HepG2 (cell line): ENCODE measurements around the gene LTA. TPM values are rescaled to one million over a fixed set of nuclear protein-coding genes. Genes with fewer than 3 reads are reported as not detected.

Source experiments
- FLYWCH1 ChIP-seq: sonication (generic); formaldehyde crosslinking; IDR thresholded peaks from 2 replicates; pipeline ENCODE4 v1.8.1; 2023; ENCODE audit warnings: mild to moderate bottlenecking, missing genetic modification reagents
- HMGA1 ChIP-seq: sonication (generic); formaldehyde crosslinking; conservative IDR thresholded peaks from 2 replicates; pipeline ENCODE4 v1.4.0; 2020; ENCODE audit warnings: missing genetic modification reagents
- HOXA3 ChIP-seq: sonication (generic); formaldehyde crosslinking; IDR thresholded peaks from 2 replicates; pipeline ENCODE4 v1.5.0; 2020; ENCODE audit warnings: missing genetic modification reagents
- KAT8 ChIP-seq: IDR thresholded peaks from 2 replicates; pipeline ENCODE4 v1.6.1; 2016; ENCODE audit warnings: missing genetic modification reagents, missing compliant biosample characterization
- MAFF ChIP-seq: IDR thresholded peaks from 2 replicates; pipeline ENCODE4 v1.6.1; 2011; ENCODE audit warnings: low read depth, low read length, improper control_type of control experiment
- MIER2 ChIP-seq: IDR thresholded peaks from 2 replicates; pipeline ENCODE4 v1.6.1; 2016; ENCODE audit warnings: missing biosample characterization, missing genetic modification reagents
- RXRA ChIP-seq: sonication (generic); formaldehyde crosslinking; IDR thresholded peaks from 2 replicates; pipeline ENCODE4 v1.5.1; 2020; ENCODE audit warnings: missing genetic modification reagents
- THAP9 ChIP-seq: sonication (generic); formaldehyde crosslinking; IDR thresholded peaks from 2 replicates; pipeline ENCODE4; 2020; ENCODE audit warnings: missing genetic modification reagents, mild to moderate bottlenecking, borderline replicate concordance
- YEATS4 ChIP-seq: sonication (generic); formaldehyde crosslinking; IDR thresholded peaks from 2 replicates; pipeline ENCODE4 v1.4.0; 2020; ENCODE audit warnings: missing genetic modification reagents, borderline replicate concordance
- ZNF260 ChIP-seq: sonication (generic); formaldehyde crosslinking; IDR thresholded peaks from 2 replicates; pipeline ENCODE4 v1.4.0; 2020; ENCODE audit warnings: missing genetic modification reagents, low read depth, mild to moderate bottlenecking, borderline replicate concordance
- ZNF543 ChIP-seq: sonication (generic); formaldehyde crosslinking; IDR thresholded peaks from 2 replicates; pipeline ENCODE4 v1.4.0; 2020; ENCODE audit warnings: mild to moderate bottlenecking, missing genetic modification reagents
- ZNF75D ChIP-seq: sonication (generic); formaldehyde crosslinking; IDR thresholded peaks from 2 replicates; pipeline ENCODE4 v1.8.1; 2023; ENCODE audit warnings: missing genetic modification reagents, mild to moderate bottlenecking, borderline replicate concordance
- ZSCAN22 ChIP-seq: sonication (generic); formaldehyde crosslinking; IDR thresholded peaks from 2 replicates; pipeline ENCODE4 v1.4.0; 2020; ENCODE audit warnings: mild to moderate bottlenecking, missing genetic modification reagents
- ZSCAN5A ChIP-seq: sonication (generic); formaldehyde crosslinking; IDR thresholded peaks from 2 replicates; pipeline ENCODE4 v1.8.0; 2022; ENCODE audit warnings: mild to moderate bottlenecking, missing genetic modification reagents, borderline replicate concordance
- polyA plus RNA-seq, 8 experiments: library from polyadenylated mRNA; depleted of rRNA in 3 of 8; stranded (reverse) in 7 of 8; unstranded in 1 of 8; fragments of >200 nt; fragmentation: Illumina TruSeq in 4 of 8; extraction: Trizol in 4 of 8; gene quantifications; 2 replicates each; pipeline versions ENCODE4 v1.2.1 to v1.2.3, GENCODE V29; 2011 to 2016; ENCODE audit warnings: low read depth in 4 of 8, missing spikeins in 1 of 8, mixed read lengths in 1 of 8; ENCODE audit not compliant: insufficient read depth in 1 of 8
- total RNA-seq, 5 experiments: library from RNA; depleted of rRNA; stranded (reverse); fragments of >200 nt; fragmentation: Illumina TruSeq; extraction: Trizol; gene quantifications; 2 replicates each; pipeline ENCODE4 v1.2.3, GENCODE V29; 2016; ENCODE audit warnings: low read depth in 1 of 5
- TF ChIP-seq, protein P1 (sequence below): IDR thresholded peaks from 2 replicates; pipeline ENCODE4 v1.6.1; 2016; ENCODE audit warnings: missing compliant biosample characterization, missing genetic modification reagents, borderline replicate concordance
- TF ChIP-seq, protein P2 (sequence below): sonication (generic); formaldehyde crosslinking; IDR thresholded peaks from 2 replicates; pipeline ENCODE4 v1.4.0; 2020; ENCODE audit warnings: missing genetic modification reagents
- TF ChIP-seq, protein P3 (sequence below): sonication (generic); formaldehyde crosslinking; IDR thresholded peaks from 2 replicates; pipeline ENCODE4 v1.5.0; 2020; ENCODE audit warnings: missing genetic modification reagents, mild to moderate bottlenecking, borderline replicate concordance

LTA gene
- total and polyA plus RNA-seq, 2 of the 13 experiments (the other 11 are each of a cell fraction or from before 2014, with no cell fraction given), result 0.09 TPM; not detected in 1

DNA sequence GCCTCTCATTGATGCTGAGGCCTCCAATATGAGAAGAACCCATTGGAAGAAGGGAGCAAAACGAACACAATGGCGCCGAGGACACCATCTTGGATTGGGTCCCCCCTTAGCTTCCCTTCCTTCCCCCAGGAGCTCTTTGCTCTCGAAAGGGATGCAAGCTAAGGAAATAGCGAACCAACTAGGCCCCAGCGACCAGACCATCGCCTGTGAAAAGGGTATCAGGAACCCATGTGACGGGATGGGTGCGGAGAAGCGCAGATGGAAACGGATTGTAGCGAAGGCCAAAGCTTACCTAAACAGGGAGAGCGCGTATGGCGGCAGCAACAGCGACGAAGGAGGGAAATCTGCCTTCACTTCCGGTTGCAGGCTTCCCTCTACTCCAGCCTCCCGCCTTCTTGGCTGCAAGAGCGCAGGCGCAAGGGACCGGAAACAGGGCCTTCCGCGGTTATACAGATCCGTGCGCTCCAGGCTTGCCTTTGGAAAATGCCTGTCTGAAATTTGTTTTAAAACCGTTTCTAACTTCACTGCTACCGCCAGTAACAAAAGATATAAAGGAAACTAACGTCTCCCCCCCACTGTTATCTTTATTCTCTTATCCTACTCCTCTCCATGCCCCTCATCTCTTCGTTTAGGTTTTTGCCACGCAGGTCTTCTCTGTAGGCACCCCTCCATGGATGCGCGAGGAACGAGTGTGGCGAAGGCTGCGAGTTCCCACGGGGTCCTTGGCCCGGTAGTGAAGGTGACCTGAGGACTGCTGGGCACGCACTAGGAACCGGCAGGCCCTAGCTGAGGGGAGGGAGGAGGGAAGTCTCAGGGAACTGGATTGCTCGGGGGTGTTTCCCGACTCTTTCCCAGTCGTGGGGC lies 30.2 kb upstream of the LTA start, which contains the start of gene DDX39B (continued):
- TF ChIP-seq, protein P1, sequence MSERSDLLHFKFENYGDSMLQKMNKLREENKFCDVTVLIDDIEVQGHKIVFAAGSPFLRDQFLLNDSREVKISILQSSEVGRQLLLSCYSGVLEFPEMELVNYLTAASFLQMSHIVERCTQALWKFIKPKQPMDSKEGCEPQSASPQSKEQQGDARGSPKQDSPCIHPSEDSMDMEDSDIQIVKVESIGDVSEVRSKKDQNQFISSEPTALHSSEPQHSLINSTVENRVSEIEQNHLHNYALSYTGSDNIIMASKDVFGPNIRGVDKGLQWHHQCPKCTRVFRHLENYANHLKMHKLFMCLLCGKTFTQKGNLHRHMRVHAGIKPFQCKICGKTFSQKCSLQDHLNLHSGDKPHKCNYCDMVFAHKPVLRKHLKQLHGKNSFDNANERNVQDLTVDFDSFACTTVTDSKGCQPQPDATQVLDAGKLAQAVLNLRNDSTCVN (CRISPR knock-in tag), result peak; percentile 85; the same call in 1 of the 2 replicates
- peak; percentile 94 for TF ChIP-seq THAP9 (CRISPR knock-in tag)
- TF ChIP-seq MIER2, result peak; percentile 68
- TF ChIP-seq HOXA3, result peak; percentile 97
- TF ChIP-seq, protein P2, sequence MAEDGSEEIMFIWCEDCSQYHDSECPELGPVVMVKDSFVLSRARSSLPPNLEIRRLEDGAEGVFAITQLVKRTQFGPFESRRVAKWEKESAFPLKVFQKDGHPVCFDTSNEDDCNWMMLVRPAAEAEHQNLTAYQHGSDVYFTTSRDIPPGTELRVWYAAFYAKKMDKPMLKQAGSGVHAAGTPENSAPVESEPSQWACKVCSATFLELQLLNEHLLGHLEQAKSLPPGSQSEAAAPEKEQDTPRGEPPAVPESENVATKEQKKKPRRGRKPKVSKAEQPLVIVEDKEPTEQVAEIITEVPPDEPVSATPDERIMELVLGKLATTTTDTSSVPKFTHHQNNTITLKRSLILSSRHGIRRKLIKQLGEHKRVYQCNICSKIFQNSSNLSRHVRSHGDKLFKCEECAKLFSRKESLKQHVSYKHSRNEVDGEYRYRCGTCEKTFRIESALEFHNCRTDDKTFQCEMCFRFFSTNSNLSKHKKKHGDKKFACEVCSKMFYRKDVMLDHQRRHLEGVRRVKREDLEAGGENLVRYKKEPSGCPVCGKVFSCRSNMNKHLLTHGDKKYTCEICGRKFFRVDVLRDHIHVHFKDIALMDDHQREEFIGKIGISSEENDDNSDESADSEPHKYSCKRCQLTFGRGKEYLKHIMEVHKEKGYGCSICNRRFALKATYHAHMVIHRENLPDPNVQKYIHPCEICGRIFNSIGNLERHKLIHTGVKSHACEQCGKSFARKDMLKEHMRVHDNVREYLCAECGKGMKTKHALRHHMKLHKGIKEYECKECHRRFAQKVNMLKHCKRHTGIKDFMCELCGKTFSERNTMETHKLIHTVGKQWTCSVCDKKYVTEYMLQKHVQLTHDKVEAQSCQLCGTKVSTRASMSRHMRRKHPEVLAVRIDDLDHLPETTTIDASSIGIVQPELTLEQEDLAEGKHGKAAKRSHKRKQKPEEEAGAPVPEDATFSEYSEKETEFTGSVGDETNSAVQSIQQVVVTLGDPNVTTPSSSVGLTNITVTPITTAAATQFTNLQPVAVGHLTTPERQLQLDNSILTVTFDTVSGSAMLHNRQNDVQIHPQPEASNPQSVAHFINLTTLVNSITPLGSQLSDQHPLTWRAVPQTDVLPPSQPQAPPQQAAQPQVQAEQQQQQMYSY (CRISPR knock-in tag), result no peak; the same call in 1 of the 2 replicates
- TF ChIP-seq ZNF543 (CRISPR knock-in tag), result peak; percentile 58
- TF ChIP-seq ZNF260 (CRISPR knock-in tag), result no peak
- TF ChIP-seq MAFF, result no peak
- no peak; the same call in 1 of the 2 replicates for TF ChIP-seq ZNF75D (CRISPR knock-in tag)
- TF ChIP-seq ZSCAN5A (CRISPR knock-in tag), result no peak; the same call in 1 of the 2 replicates
- peak; percentile 99 for TF ChIP-seq YEATS4 (CRISPR knock-in tag)
- TF ChIP-seq FLYWCH1 (CRISPR knock-in tag), result no peak
- TF ChIP-seq ZSCAN22 (CRISPR knock-in tag), result no peak; the same call in 1 of the 2 replicates
- peak; percentile 93 for TF ChIP-seq RXRA
- peak; percentile 95 for TF ChIP-seq KAT8
- TF ChIP-seq, protein P3, sequence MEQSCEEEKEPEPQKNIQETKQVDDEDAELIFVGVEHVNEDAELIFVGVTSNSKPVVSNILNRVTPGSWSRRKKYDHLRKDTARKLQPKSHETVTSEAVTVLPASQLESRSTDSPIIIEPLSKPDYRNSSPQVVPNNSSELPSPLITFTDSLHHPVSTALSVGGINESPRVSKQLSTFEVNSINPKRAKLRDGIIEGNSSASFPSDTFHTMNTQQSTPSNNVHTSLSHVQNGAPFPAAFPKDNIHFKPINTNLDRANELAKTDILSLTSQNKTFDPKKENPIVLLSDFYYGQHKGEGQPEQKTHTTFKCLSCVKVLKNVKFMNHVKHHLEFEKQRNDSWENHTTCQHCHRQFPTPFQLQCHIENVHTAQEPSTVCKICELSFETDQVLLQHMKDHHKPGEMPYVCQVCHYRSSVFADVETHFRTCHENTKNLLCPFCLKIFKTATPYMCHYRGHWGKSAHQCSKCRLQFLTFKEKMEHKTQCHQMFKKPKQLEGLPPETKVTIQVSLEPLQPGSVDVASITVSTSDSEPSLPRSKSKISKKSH, result peak; percentile 87; the same call in 1 of the 2 replicates
- TF ChIP-seq HMGA1, result no peak
